ENCODE data around the gene FLCN.

- no peak for TF ChIP-seq CTCF (IDR thresholded peaks at IDR 0.05; ENCODE audit: insufficient read depth, low read length, poor library complexity, severe bottlenecking)
- TF ChIP-seq EZH2phosphoT487 (conservative IDR thresholded peaks at IDR 0.05; ENCODE audit: low read length), result no peak
Measured at GRCh38 chr17:17176341-17176740, 60.6 kb downstream of the FLCN start.
